Osteoblast (primary cell): ENCODE results near the gene PRKCE. TPM values are rescaled to one million over a fixed set of nuclear protein-coding genes. Genes with fewer than 3 reads are reported as not detected.
A peak's percentile ranks its signal among the peaks of the same experiment; 100 is the strongest.

Experiments used
- DNase-seq: peaks from one replicate; pipeline ENCODE4 v3.0.0; 2011; ENCODE audit warnings: low spot score, mixed read lengths; ENCODE audit not compliant: insufficient read length; ENCODE audit errors: missing footprints
- H2AFZ ChIP-seq: 2 replicates; pipeline ENCODE4 v1.6.0; 2011; ENCODE audit warnings: mild to moderate bottlenecking, low read length
- H3K27ac ChIP-seq: 2 replicates; pipeline ENCODE4 v1.5.1; 2011; ENCODE audit warnings: mild to moderate bottlenecking, low read depth, low read length, moderate library complexity
- H3K27me3 ChIP-seq: 2 replicates; pipeline ENCODE4 v1.6.0; 2012; ENCODE audit warnings: mild to moderate bottlenecking, control low read depth, inconsistent platforms, low read length, moderate library complexity; ENCODE audit not compliant: insufficient read depth
- H3K36me3 ChIP-seq: 2 replicates; pipeline ENCODE4 v1.5.1; 2011; ENCODE audit warnings: mild to moderate bottlenecking, low read length, control low read depth, moderate library complexity; ENCODE audit not compliant: insufficient read depth
- H3K4me1 ChIP-seq: 2 replicates; pipeline ENCODE4 v1.5.1; 2011; ENCODE audit warnings: mild to moderate bottlenecking, low read length, control low read depth, moderate library complexity; ENCODE audit not compliant: insufficient read depth
- H3K4me2 ChIP-seq: 2 replicates; pipeline ENCODE4 v1.6.0; 2011; ENCODE audit warnings: mild to moderate bottlenecking, low read length; ENCODE audit not compliant: insufficient read depth
- H3K4me3 ChIP-seq: fragments of 200-600 bp; sonication (generic); 3 replicates; pipeline ENCODE4 v1.5.1; 2012; ENCODE audit warnings: mild to moderate bottlenecking, low read length, inconsistent platforms; ENCODE audit not compliant: insufficient read depth
- H3K79me2 ChIP-seq: 2 replicates; pipeline ENCODE4 v1.6.0; 2012; ENCODE audit warnings: mild to moderate bottlenecking, low read length, control low read depth, inconsistent platforms; ENCODE audit not compliant: insufficient read depth
- H3K9me3 ChIP-seq: 2 replicates; pipeline ENCODE4 v1.5.1; 2011; ENCODE audit warnings: low read depth, low read length, control low read depth
- H4K20me1 ChIP-seq: 2 replicates; pipeline ENCODE4 v1.6.0; 2012; ENCODE audit warnings: mild to moderate bottlenecking, low read length, control low read depth; ENCODE audit not compliant: insufficient read depth
- CTCF ChIP-seq: IDR thresholded peaks from 2 replicates; pipeline ENCODE4 v1.5.1; 2011; ENCODE audit warnings: mild to moderate bottlenecking, low read depth, low read length, moderate library complexity; ENCODE audit errors: extremely low read depth
- total RNA-seq: library from RNA; depleted of rRNA; stranded (reverse); fragments of >200 nt; gene quantifications from 2 replicates; pipeline ENCODE4 v1.2.3, GENCODE V29; 2012

Gene PRKCE
- total RNA-seq, 1 donor: 22.1 TPM

- Histone ChIP-seq H2AFZ (no peak overlapping the region), H3K79me2 (no peaks in the 10 kb centered on the region), H3K27me3 (no peaks in the 10 kb centered on the region), H3K4me2 (peak overlapping the region; percentile 20), H3K9me3 (no peaks in the 10 kb centered on the region), H3K36me3 (no peaks in the 10 kb centered on the region), H3K4me3 (no peak overlapping the region), H3K27ac (peak overlapping the region; percentile 38), H4K20me1 (peaks cover 22% of the 10 kb centered on the region), H3K4me1 (peaks cover 21% of the 10 kb centered on the region)
- TF ChIP-seq CTCF: no peak
- peak; percentile 91 for DNase-seq
Measured at GRCh38 chr2:45759310-45759851, 107.9 kb downstream of the PRKCE start.

GRCh38 chr2:45761635-45762034, 110.2 kb downstream of the PRKCE start:
- H3K27me3 ChIP-seq: no peaks in the 10 kb centered on the region
- H3K4me2 ChIP-seq: no peak overlapping the region
- H3K4me1 ChIP-seq: peaks cover 12% of the 10 kb centered on the region
- H3K4me3 ChIP-seq: no peak overlapping the region
- no peaks in the 10 kb centered on the region for H3K36me3 ChIP-seq
- peaks cover 9% of the 10 kb centered on the region for H4K20me1 ChIP-seq
- H2AFZ ChIP-seq: no peak overlapping the region
- H3K27ac ChIP-seq: no peak overlapping the region
- no peak for TF ChIP-seq CTCF
- no peaks in the 10 kb centered on the region for H3K79me2 ChIP-seq
- no peaks in the 10 kb centered on the region for H3K9me3 ChIP-seq
- DNase-seq: no peak

- H3K9me3 ChIP-seq: no peaks in the 10 kb centered on the region
- H3K4me3 ChIP-seq: no peak overlapping the region
- TF ChIP-seq CTCF: no peak
- H3K4me1 ChIP-seq: peaks cover 12% of the 10 kb centered on the region
- no peak overlapping the region for H2AFZ ChIP-seq
- H3K27me3 ChIP-seq: no peaks in the 10 kb centered on the region
- H3K79me2 ChIP-seq: no peaks in the 10 kb centered on the region
- no peak for DNase-seq
- no peak overlapping the region for H3K27ac ChIP-seq
- H4K20me1 ChIP-seq: peaks cover 3% of the 10 kb centered on the region
- H3K36me3 ChIP-seq: no peaks in the 10 kb centered on the region
- H3K4me2 ChIP-seq: no peak overlapping the region
Measured at GRCh38 chr2:45763255-45763654, 111.8 kb downstream of the PRKCE start.

- Histone ChIP-seq H3K4me1 (peaks cover 12% of the 10 kb centered on the region), H3K4me2 (no peak overlapping the region), H3K9me3 (no peaks in the 10 kb centered on the region), H3K4me3 (no peak overlapping the region), H3K27me3 (no peaks in the 10 kb centered on the region), H4K20me1 (peaks cover under 1% of the 10 kb centered on the region), H3K27ac (no peak overlapping the region), H3K79me2 (no peaks in the 10 kb centered on the region), H2AFZ (no peak overlapping the region), H3K36me3 (no peaks in the 10 kb centered on the region)
- no peak for TF ChIP-seq CTCF
- no peak for DNase-seq
Measured at GRCh38 chr2:45763797-45764196, 112.3 kb downstream of the PRKCE start.
